ENCODE measurements around the gene RAET1E. TPM values are rescaled to one million over a fixed set of nuclear protein-coding genes. Genes with fewer than 3 reads are reported as not detected.

The RAET1E gene
- total RNA-seq, 1 donor, result 0.63 TPM

GRCh38 chr6:149887343-149887742 is 10.6 kb downstream of the RAET1E start:
- DNase-seq (ENCODE audit: low read depth), result peak; percentile 43
- TF ChIP-seq CTCF (IDR thresholded peaks at IDR 0.05; ENCODE audit: insufficient read depth, low read length), result no peak
- H3K4me3 ChIP-seq (ENCODE audit: low read depth, low read length), result no peak overlapping the region

GRCh38 chr6:149885888-149886287 is 12.0 kb downstream of the RAET1E start:
- TF ChIP-seq CTCF (IDR thresholded peaks at IDR 0.05; ENCODE audit: insufficient read depth, low read length), result no peak
- DNase-seq (ENCODE audit: low read depth), result no peak
- no peak overlapping the region for H3K4me3 ChIP-seq (ENCODE audit: low read depth, low read length)

- no peak for TF ChIP-seq CTCF (IDR thresholded peaks at IDR 0.05; ENCODE audit: insufficient read depth, low read length)
- H3K4me3 ChIP-seq (ENCODE audit: low read depth, low read length), result no peak overlapping the region
- DNase-seq (ENCODE audit: low read depth), result no peak
Observed at GRCh38 chr6:149884617-149885016, 13.3 kb downstream of the RAET1E start.

- no peak overlapping the region for H3K4me3 ChIP-seq (ENCODE audit: low read depth, low read length)
- TF ChIP-seq CTCF (IDR thresholded peaks at IDR 0.05; ENCODE audit: insufficient read depth, low read length), result no peak
- DNase-seq (ENCODE audit: low read depth), result peak; percentile 62
Observed at GRCh38 chr6:149884215-149884614, 13.7 kb downstream of the RAET1E start.

- no peak for TF ChIP-seq CTCF (IDR thresholded peaks at IDR 0.05; ENCODE audit: insufficient read depth, low read length)
- DNase-seq (ENCODE audit: low read depth), result no peak
- H3K4me3 ChIP-seq (ENCODE audit: low read depth, low read length), result no peak overlapping the region
Observed at GRCh38 chr6:149881860-149882259, 16.1 kb downstream of the RAET1E start.

GRCh38 chr6:149881066-149881766 is 16.7 kb downstream of the RAET1E start:
- no peak for TF ChIP-seq CTCF (IDR thresholded peaks at IDR 0.05; ENCODE audit: insufficient read depth, low read length)
- no peak for DNase-seq (ENCODE audit: low read depth)
- H3K4me3 ChIP-seq (ENCODE audit: low read depth, low read length), result no peak overlapping the region

GRCh38 chr6:149877659-149878058 is 20.3 kb downstream of the RAET1E start:
- DNase-seq (ENCODE audit: low read depth), result no peak
- TF ChIP-seq CTCF (IDR thresholded peaks at IDR 0.05; ENCODE audit: insufficient read depth, low read length), result no peak
- no peak overlapping the region for H3K4me3 ChIP-seq (ENCODE audit: low read depth, low read length)

Data from fibroblast of the aortic adventitia (primary cell).